ENCODE data around the gene XRCC4.

DNA sequence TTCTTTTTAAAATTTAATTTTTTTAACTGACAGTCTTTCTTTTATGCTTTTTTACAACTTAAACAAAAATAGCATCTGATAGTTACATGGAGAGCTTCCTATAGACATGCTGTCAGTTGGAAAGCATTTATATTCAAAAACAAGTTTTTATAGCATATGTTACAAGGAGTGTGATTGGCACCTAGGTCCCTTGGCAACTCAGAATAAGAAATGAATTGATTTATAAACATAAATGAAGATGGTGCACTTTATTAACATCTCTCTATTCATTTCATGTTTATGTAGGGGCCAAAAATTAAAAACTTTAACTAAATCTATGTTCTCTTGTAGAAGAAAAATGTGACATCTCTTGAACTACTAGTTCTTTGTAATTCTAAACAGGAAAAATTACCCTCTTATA, 153.2 kb downstream of the XRCC4 start:
- TF ChIP-seq POLR2A (IDR thresholded peaks at IDR 0.05) = no peak
- TF ChIP-seq, protein P1, sequence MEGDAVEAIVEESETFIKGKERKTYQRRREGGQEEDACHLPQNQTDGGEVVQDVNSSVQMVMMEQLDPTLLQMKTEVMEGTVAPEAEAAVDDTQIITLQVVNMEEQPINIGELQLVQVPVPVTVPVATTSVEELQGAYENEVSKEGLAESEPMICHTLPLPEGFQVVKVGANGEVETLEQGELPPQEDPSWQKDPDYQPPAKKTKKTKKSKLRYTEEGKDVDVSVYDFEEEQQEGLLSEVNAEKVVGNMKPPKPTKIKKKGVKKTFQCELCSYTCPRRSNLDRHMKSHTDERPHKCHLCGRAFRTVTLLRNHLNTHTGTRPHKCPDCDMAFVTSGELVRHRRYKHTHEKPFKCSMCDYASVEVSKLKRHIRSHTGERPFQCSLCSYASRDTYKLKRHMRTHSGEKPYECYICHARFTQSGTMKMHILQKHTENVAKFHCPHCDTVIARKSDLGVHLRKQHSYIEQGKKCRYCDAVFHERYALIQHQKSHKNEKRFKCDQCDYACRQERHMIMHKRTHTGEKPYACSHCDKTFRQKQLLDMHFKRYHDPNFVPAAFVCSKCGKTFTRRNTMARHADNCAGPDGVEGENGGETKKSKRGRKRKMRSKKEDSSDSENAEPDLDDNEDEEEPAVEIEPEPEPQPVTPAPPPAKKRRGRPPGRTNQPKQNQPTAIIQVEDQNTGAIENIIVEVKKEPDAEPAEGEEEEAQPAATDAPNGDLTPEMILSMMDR (IDR thresholded peaks at IDR 0.05 in 4 of 5, conservative IDR thresholded peaks at IDR 0.05 in 1 of 5) = no peak

Data from gastrocnemius medialis (tissue), 4 donors.